Measurements from ENCODE around the gene RAB8B. TPM values are rescaled to one million over a fixed set of nuclear protein-coding genes. Genes with fewer than 3 reads are reported as not detected.

Gene RAB8B
- polyA plus RNA-seq, 3 donors: 22.0 to 77.3 (median 58.9) TPM

GRCh38 chr15:63178034-63178433, 11.4 kb upstream of the RAB8B start:
- no peak overlapping the region for H2AFZ ChIP-seq (ENCODE audit: insufficient read depth, low read depth, low read length, poor library complexity, severe bottlenecking)
- no peaks in the 10 kb centered on the region for H3K27me3 ChIP-seq (ENCODE audit: control insufficient read depth in 2 of 2, insufficient read depth in 2 of 2, low read length in 2 of 2)
- no peaks in the 10 kb centered on the region for H3K9me3 ChIP-seq (replicated peaks in 1 of 2; ENCODE audit: control insufficient read depth in 1 of 2, insufficient read depth in 1 of 2, low read length in 2 of 2)
- H3K4me3 ChIP-seq (replicated peaks in 1 of 3; ENCODE audit: low read depth in 2 of 3, low read length in 3 of 3): no peak overlapping the region
- intact Hi-C loops (cut with micrococcal nuclease): no loop called here
- Mint-ChIP-seq H3K36me3 (no peaks in the 10 kb centered on the region), H3K27me3 (ENCODE audit: low read depth in 3 of 3) (peaks cover 0 to 3% (median 1%) of the 10 kb centered on the region in 3 donors), H3K4me3 (no peak overlapping the region), H3K27ac (no peak overlapping the region), H3K4me1 (peaks cover 4% of the 10 kb centered on the region), H3K9me3 (no peaks in the 10 kb centered on the region)
- 79% methylated on average over 3 of the region's 5 CpGs for WGBS (ENCODE audit: insufficient coverage)
- no peak overlapping the region for H3K4me2 ChIP-seq (replicated peaks; ENCODE audit: extremely low read depth, low read length, poor library complexity, severe bottlenecking)
- H4K20me1 ChIP-seq (ENCODE audit: insufficient read depth, low read length): no peaks in the 10 kb centered on the region
- no peaks in the 10 kb centered on the region for H3K4me1 ChIP-seq (ENCODE audit: control insufficient read depth in 1 of 2, insufficient read depth in 2 of 2, low read length in 2 of 2)
- no peak for DNase-seq
- H3K36me3 ChIP-seq (replicated peaks in 1 of 2; ENCODE audit: control insufficient read depth in 1 of 2, insufficient read depth in 2 of 2, low read length in 2 of 2): no peaks in the 10 kb centered on the region
- H3K79me2 ChIP-seq (ENCODE audit: insufficient read depth, low read length): no peaks in the 10 kb centered on the region
- H3K9ac ChIP-seq (ENCODE audit: insufficient read depth, low read length, poor library complexity, severe bottlenecking): no peak overlapping the region
- no peak overlapping the region for H3K27ac ChIP-seq (ENCODE audit: low read depth in 1 of 2, low read length in 2 of 2)
- no peak for TF ChIP-seq CTCF (IDR thresholded peaks at IDR 0.05)

GRCh38 chr15:63180746-63181145, 8.7 kb upstream of the RAB8B start:
- no peaks in the 10 kb centered on the region for H3K36me3 Mint-ChIP-seq
- Histone ChIP-seq H3K4me2 (replicated peaks; ENCODE audit: extremely low read depth, low read length, poor library complexity, severe bottlenecking) (no peak overlapping the region), H4K20me1 (ENCODE audit: insufficient read depth, low read length) (no peaks in the 10 kb centered on the region), H3K4me3 (replicated peaks in 1 of 3; ENCODE audit: low read depth in 2 of 3, low read length in 3 of 3) (no peak overlapping the region), H3K27me3 (ENCODE audit: control insufficient read depth in 2 of 2, insufficient read depth in 2 of 2, low read length in 2 of 2) (no peaks in the 10 kb centered on the region), H3K9ac (ENCODE audit: insufficient read depth, low read length, poor library complexity, severe bottlenecking) (no peak overlapping the region), H3K27ac (ENCODE audit: low read depth in 1 of 2, low read length in 2 of 2) (no peak overlapping the region), H2AFZ (ENCODE audit: insufficient read depth, low read depth, low read length, poor library complexity, severe bottlenecking) (no peak overlapping the region), H3K4me1 (ENCODE audit: control insufficient read depth in 1 of 2, insufficient read depth in 2 of 2, low read length in 2 of 2) (no peaks in the 10 kb centered on the region), H3K9me3 (replicated peaks in 1 of 2; ENCODE audit: control insufficient read depth in 1 of 2, insufficient read depth in 1 of 2, low read length in 2 of 2) (no peaks in the 10 kb centered on the region), H3K36me3 (replicated peaks in 1 of 2; ENCODE audit: control insufficient read depth in 1 of 2, insufficient read depth in 2 of 2, low read length in 2 of 2) (no peaks in the 10 kb centered on the region), H3K79me2 (ENCODE audit: insufficient read depth, low read length) (no peaks in the 10 kb centered on the region)
- H3K4me3 Mint-ChIP-seq: no peak overlapping the region
- DNase-seq: no peak
- TF ChIP-seq CTCF (IDR thresholded peaks at IDR 0.05): no peak
- no peak overlapping the region for H3K27ac Mint-ChIP-seq
- H3K4me1 Mint-ChIP-seq: peaks cover 4% of the 10 kb centered on the region
- H3K9me3 Mint-ChIP-seq: no peaks in the 10 kb centered on the region
- intact Hi-C loops (cut with micrococcal nuclease): loop anchor here in 1 of 2 donors (10.0 kb wide), 1 partner anchor 136 kb away; the partner anchor contains the start of gene TPM1
- H3K27me3 Mint-ChIP-seq (ENCODE audit: low read depth in 3 of 3): peaks cover 0 to 2% (median 1%) of the 10 kb centered on the region in 3 donors
- WGBS (ENCODE audit: insufficient coverage): no CpG with 5 or more reads among the region's 2 CpGs
